ENCODE data around the gene PINLYP. TPM values are rescaled to one million over a fixed set of nuclear protein-coding genes. Genes with fewer than 3 reads are reported as not detected.

Gene PINLYP
- total RNA-seq, 2 experiments from 2014 or later: 0.40 to 4.9 TPM

DNA sequence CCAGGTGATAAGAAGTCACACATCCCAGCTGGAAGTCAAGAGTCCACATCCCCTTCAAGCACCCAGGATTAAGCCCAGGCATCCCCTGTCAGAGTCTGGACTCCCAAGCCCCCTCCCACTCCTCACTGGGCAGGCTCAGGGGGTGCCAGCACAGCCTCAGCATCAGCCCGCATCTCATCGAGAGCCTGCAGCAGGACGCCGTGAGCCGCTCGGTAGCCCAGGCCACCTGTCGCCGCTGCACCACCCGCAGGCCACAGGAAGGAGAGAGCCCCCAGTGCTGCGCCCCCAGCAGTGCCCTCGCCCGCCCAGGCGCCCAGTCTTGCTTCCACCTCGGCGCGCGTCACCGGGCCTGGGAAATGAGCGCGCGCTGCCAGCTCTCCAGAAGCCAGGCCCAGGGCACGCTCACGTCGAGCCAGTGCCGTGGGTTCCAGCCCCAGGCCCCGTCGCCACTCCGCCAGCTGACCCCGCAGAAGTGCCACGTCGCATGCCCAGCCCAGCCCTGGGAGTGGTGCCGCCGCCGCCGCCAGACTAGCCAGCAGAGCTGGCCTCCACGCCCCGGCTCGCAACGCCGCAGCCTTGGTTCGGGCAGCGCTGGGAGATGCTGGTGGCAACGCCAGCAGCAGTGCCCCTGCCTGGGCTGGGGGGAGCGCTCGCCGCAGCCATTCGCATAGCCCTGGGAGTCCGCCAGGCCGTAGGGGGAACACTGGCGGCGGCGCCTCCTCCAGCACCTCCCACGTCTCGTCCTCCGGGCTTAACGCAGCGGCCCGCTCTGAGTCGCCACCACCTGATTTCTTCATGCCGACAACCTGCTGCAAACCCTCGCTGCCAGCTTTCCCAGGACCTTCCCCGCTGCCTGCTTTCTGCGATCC, 16.5 kb downstream of the PINLYP start:
- Histone ChIP-seq H4K20me1 (ENCODE audit: insufficient read depth, low read length) (no peaks in the 10 kb centered on the region), H3K4me3 (ENCODE audit: low read depth, low read length, poor library complexity, severe bottlenecking) (no peak overlapping the region), H3K36me3 (ENCODE audit: insufficient read depth, low read length) (peaks cover 5% of the 10 kb centered on the region; the same call in 1 of the 2 replicates), H3K4me1 (ENCODE audit: insufficient read depth, low read length, poor library complexity, severe bottlenecking) (peaks cover 8% of the 10 kb centered on the region), H2AFZ (ENCODE audit: low read length) (no peak overlapping the region), H3K27ac (ENCODE audit: low read depth, low read length, poor library complexity, severe bottlenecking) (no peak overlapping the region), H3K9me2 (ENCODE audit: insufficient read depth, low read length) (no peaks in the 10 kb centered on the region), H3K4me2 (ENCODE audit: low read length) (no peak overlapping the region), H3K9me3 (ENCODE audit: low read length) (no peaks in the 10 kb centered on the region), H3K79me2 (ENCODE audit: insufficient read depth, low read depth, low read length) (peaks cover 13% of the 10 kb centered on the region)
- CTCF ChIA-PET (ENCODE audit: unreplicated experiment): no interaction called here
- POLR2A ChIA-PET: no interaction called here
- intact Hi-C loops (cut with micrococcal nuclease; ENCODE audit: unreplicated experiment): loop anchor here (10.0 kb wide), 2 partner anchors 57 to 147 kb away; partner anchors contain the start of gene ZNF575
- no peak for DNase-seq (ENCODE audit: low spot score)
- TF ChIP-seq EZH2phosphoT487 (IDR thresholded peaks at IDR 0.05; ENCODE audit: borderline replicate concordance, low read depth, low read length): no peak
- TF ChIP-seq, protein P1, sequence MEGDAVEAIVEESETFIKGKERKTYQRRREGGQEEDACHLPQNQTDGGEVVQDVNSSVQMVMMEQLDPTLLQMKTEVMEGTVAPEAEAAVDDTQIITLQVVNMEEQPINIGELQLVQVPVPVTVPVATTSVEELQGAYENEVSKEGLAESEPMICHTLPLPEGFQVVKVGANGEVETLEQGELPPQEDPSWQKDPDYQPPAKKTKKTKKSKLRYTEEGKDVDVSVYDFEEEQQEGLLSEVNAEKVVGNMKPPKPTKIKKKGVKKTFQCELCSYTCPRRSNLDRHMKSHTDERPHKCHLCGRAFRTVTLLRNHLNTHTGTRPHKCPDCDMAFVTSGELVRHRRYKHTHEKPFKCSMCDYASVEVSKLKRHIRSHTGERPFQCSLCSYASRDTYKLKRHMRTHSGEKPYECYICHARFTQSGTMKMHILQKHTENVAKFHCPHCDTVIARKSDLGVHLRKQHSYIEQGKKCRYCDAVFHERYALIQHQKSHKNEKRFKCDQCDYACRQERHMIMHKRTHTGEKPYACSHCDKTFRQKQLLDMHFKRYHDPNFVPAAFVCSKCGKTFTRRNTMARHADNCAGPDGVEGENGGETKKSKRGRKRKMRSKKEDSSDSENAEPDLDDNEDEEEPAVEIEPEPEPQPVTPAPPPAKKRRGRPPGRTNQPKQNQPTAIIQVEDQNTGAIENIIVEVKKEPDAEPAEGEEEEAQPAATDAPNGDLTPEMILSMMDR (conservative IDR thresholded peaks at IDR 0.05; ENCODE audit: low read length): no peak
- BruUV-seq (replicated peaks): no TSS peak

GRCh38 chr19:43592800-43593350, 17.3 kb downstream of the PINLYP start:
- H2AFZ ChIP-seq (ENCODE audit: low read length): no peak overlapping the region
- no peak for DNase-seq (ENCODE audit: low spot score)
- ChIA-PET CTCF (ENCODE audit: unreplicated experiment) (interaction anchor here (0.9 kb wide), 1 partner anchor 37 kb away, joined by 4 read pairs; no protein-coding TSS in a partner anchor), POLR2A (no interaction called here)
- intact Hi-C loops (cut with micrococcal nuclease; ENCODE audit: unreplicated experiment): loop anchor here (10.0 kb wide), 2 partner anchors 58 to 148 kb away; partner anchors contain the start of gene ZNF575
- no peaks in the 10 kb centered on the region for H4K20me1 ChIP-seq (ENCODE audit: insufficient read depth, low read length)
- BruUV-seq (replicated peaks): no TSS peak
- no peaks in the 10 kb centered on the region for H3K9me2 ChIP-seq (ENCODE audit: insufficient read depth, low read length)
- H3K79me2 ChIP-seq (ENCODE audit: insufficient read depth, low read depth, low read length): peaks cover 20% of the 10 kb centered on the region
- peaks cover 5% of the 10 kb centered on the region; the same call in 1 of the 2 replicates for H3K36me3 ChIP-seq (ENCODE audit: insufficient read depth, low read length)
- peaks cover 14% of the 10 kb centered on the region for H3K4me1 ChIP-seq (ENCODE audit: insufficient read depth, low read length, poor library complexity, severe bottlenecking)
- H3K27ac ChIP-seq (ENCODE audit: low read depth, low read length, poor library complexity, severe bottlenecking): no peak overlapping the region
- H3K4me2 ChIP-seq (ENCODE audit: low read length): no peak overlapping the region
- TF ChIP-seq EZH2phosphoT487 (IDR thresholded peaks at IDR 0.05; ENCODE audit: borderline replicate concordance, low read depth, low read length): no peak
- TF ChIP-seq, protein P1 (conservative IDR thresholded peaks at IDR 0.05; ENCODE audit: low read length): no peak
- H3K9me3 ChIP-seq (ENCODE audit: low read length): no peaks in the 10 kb centered on the region
- H3K4me3 ChIP-seq (ENCODE audit: low read depth, low read length, poor library complexity, severe bottlenecking): no peak overlapping the region
